B cell (primary cell): ENCODE data around the gene SUSD3.

Source experiments
- EZH2 ChIP-seq: IDR thresholded peaks from 2 replicates; pipeline ENCODE4 v1.6.1; 2012; ENCODE audit warnings: borderline replicate concordance, low read depth, mild to moderate bottlenecking, moderate library complexity, low read length; ENCODE audit not compliant: insufficient read depth, poor library complexity, severe bottlenecking
- TF ChIP-seq, protein P1 (sequence below): fragments of 200-600 bp; IDR thresholded peaks from one replicate; pipeline ENCODE4 v1.8.0; 2022; ENCODE audit warnings: antibody characterized with exemption, mild to moderate bottlenecking

GRCh38 chr9:93110311-93110855 is 51.9 kb downstream of the SUSD3 start:
- TF ChIP-seq, protein P1, sequence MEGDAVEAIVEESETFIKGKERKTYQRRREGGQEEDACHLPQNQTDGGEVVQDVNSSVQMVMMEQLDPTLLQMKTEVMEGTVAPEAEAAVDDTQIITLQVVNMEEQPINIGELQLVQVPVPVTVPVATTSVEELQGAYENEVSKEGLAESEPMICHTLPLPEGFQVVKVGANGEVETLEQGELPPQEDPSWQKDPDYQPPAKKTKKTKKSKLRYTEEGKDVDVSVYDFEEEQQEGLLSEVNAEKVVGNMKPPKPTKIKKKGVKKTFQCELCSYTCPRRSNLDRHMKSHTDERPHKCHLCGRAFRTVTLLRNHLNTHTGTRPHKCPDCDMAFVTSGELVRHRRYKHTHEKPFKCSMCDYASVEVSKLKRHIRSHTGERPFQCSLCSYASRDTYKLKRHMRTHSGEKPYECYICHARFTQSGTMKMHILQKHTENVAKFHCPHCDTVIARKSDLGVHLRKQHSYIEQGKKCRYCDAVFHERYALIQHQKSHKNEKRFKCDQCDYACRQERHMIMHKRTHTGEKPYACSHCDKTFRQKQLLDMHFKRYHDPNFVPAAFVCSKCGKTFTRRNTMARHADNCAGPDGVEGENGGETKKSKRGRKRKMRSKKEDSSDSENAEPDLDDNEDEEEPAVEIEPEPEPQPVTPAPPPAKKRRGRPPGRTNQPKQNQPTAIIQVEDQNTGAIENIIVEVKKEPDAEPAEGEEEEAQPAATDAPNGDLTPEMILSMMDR: no peak
- TF ChIP-seq EZH2: no peak
